ENCODE measurements around the gene GALNT6. TPM values are rescaled to one million over a fixed set of nuclear protein-coding genes. Genes with fewer than 3 reads are reported as not detected.

The GALNT6 gene
- total and polyA plus RNA-seq, 11 donors: 0.08 to 8.0 (median 0.77) TPM

DNA sequence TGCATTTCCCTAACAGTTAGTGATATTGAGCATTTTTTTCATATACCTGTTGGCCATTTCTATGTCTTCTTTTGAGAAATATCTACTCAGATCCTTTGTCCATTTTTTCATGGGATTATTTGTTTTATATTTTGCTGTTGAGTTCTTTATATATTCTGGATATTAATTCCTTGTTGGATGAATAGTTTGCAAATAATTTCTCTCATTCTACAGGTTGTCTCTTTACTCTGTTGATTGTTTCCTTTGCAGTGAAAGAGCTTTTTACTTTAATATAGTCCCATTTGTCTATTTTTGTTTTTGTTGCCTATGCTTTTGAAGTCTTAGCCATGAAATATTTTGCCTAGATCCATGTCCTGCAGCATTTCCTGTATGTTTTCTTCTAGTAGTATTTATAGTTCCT is 21.9 kb upstream of the GALNT6 start:
- no peak overlapping the region for H3K27ac ChIP-seq
- ATAC-seq: no peak
- no peaks in the 10 kb centered on the region for H3K9me3 ChIP-seq
- H3K27me3 ChIP-seq: peaks cover 0 to 8% (median 0%) of the 10 kb centered on the region in 9 donors
- no peak overlapping the region for H3K4me3 ChIP-seq
- H3K4me1 ChIP-seq: no peaks in the 10 kb centered on the region
- intact Hi-C loops (cut with DNase I): no loop called here
- no peak for DNase-seq
- TF ChIP-seq, protein P1, sequence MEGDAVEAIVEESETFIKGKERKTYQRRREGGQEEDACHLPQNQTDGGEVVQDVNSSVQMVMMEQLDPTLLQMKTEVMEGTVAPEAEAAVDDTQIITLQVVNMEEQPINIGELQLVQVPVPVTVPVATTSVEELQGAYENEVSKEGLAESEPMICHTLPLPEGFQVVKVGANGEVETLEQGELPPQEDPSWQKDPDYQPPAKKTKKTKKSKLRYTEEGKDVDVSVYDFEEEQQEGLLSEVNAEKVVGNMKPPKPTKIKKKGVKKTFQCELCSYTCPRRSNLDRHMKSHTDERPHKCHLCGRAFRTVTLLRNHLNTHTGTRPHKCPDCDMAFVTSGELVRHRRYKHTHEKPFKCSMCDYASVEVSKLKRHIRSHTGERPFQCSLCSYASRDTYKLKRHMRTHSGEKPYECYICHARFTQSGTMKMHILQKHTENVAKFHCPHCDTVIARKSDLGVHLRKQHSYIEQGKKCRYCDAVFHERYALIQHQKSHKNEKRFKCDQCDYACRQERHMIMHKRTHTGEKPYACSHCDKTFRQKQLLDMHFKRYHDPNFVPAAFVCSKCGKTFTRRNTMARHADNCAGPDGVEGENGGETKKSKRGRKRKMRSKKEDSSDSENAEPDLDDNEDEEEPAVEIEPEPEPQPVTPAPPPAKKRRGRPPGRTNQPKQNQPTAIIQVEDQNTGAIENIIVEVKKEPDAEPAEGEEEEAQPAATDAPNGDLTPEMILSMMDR (IDR thresholded peaks at IDR 0.05): no peak
- TF ChIP-seq POLR2A (IDR thresholded peaks at IDR 0.05): no peak
- H3K36me3 ChIP-seq: no peaks in the 10 kb centered on the region

DNA sequence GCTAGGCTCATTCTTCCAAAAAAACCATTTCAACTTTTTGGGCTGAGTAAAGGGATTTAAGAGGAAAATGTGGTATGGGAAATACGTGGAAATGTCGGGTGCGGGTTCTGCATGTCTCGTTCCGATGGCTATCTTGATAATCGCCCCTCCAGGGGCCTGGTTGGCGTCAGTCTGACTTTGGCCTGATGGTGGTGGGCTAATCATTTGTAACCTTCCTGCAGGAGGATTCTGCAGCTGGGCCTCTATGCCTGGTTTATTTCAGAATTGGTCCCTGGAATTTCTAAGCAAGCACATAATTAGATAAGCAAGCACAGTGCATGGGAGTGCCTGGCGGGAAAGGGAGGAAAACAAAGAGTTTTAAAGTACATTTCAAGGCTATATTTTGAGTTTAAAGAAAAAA is 18.6 kb upstream of the GALNT6 start:
- H3K9me3 ChIP-seq: no peaks in the 10 kb centered on the region
- ATAC-seq (no peak), DNase-seq (no peak)
- peaks cover 0 to 4% (median 0%) of the 10 kb centered on the region in 9 donors for H3K27me3 ChIP-seq
- no peak overlapping the region for H3K27ac ChIP-seq
- H3K36me3 ChIP-seq: no peaks in the 10 kb centered on the region
- WGBS, 4 donors: 56 to 73% (median 58%) methylated on average over 8 of the region's 8 CpGs
- no peak for TF ChIP-seq POLR2A (IDR thresholded peaks at IDR 0.05)
- TF ChIP-seq, protein P1 (IDR thresholded peaks at IDR 0.05): no peak
- no peaks in the 10 kb centered on the region for H3K4me1 ChIP-seq
- H3K4me3 ChIP-seq: no peak overlapping the region
- intact Hi-C loops (cut with DNase I): no loop called here

DNA sequence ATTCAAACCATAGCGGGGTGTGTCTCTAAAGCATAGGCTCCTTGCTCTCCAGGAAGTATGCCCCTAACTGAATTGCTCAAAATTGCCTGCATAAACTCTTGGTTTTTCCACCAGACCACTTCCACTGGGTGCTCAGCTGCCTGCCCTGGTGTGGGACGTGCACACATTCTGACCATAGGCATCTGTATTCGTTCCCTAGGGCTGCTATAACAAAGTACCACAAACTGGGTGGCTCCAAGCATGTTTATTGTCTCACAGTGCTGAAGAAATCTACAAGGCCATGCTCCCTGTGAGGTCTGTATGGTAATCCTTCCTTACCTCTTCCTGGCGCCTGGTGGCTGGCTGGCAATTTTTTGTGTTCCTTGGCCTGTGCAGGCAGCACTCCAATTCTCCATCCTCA is 16.4 kb upstream of the GALNT6 start:
- ATAC-seq (no peak), DNase-seq (no peak)
- WGBS, 4 donors: 66 to 70% (median 69%) methylated on average over 4 of the region's 4 CpGs
- H3K27me3 ChIP-seq: peaks cover 0 to 4% (median 0%) of the 10 kb centered on the region in 9 donors
- H3K27ac ChIP-seq: no peak overlapping the region
- no peaks in the 10 kb centered on the region for H3K36me3 ChIP-seq
- no peak overlapping the region for H3K4me3 ChIP-seq
- no peaks in the 10 kb centered on the region for H3K9me3 ChIP-seq
- H3K4me1 ChIP-seq: no peaks in the 10 kb centered on the region
- TF ChIP-seq POLR2A (IDR thresholded peaks at IDR 0.05): no peak
- TF ChIP-seq, protein P1 (IDR thresholded peaks at IDR 0.05): no peak
- intact Hi-C loops (cut with DNase I): no loop called here

DNA sequence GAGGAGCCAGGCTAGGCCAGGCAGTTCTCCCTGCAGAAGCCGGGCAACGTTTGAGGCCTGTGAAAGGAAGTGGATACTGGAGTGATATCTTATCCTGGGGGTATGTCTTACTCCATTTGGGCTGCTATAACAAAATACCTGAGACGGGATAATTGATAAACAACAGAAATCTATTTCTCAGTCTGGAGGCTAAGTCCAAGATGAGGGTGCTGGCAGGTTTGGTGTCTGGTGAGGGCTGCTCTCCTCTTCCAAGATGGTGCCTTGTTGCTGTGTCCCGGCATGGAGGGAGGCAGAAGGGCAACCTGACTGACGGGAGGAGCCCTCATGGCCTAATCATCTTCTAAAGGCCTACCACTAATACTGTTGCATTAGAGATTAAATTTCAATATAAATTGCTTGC is 15.7 kb upstream of the GALNT6 start:
- ATAC-seq: no peak
- Histone ChIP-seq H3K4me1 (no peaks in the 10 kb centered on the region), H3K27me3 (peaks cover 0 to 4% (median 0%) of the 10 kb centered on the region in 9 donors)

More for the DNA sequence above, 15.7 kb upstream of the GALNT6 start:
- DNase-seq: no peak
- no peak for TF ChIP-seq POLR2A (IDR thresholded peaks at IDR 0.05)
- TF ChIP-seq, protein P1 (IDR thresholded peaks at IDR 0.05): no peak
- H3K27ac ChIP-seq: no peak overlapping the region
- no peak overlapping the region for H3K4me3 ChIP-seq
- intact Hi-C loops (cut with DNase I): no loop called here
- no peaks in the 10 kb centered on the region for H3K9me3 ChIP-seq
- WGBS, 4 donors: 71 to 85% (median 81%) methylated on average over 5 of the region's 5 CpGs
- no peaks in the 10 kb centered on the region for H3K36me3 ChIP-seq

Data from heart left ventricle (tissue), 16 donors.